ENCODE measurements around the gene PCBP2.
A peak's percentile ranks its signal among the peaks of the same experiment; 100 is the strongest.

GRCh38 chr12:53452159-53453077 is 516 bp downstream of the PCBP2 start:
- no peak for TF ChIP-seq ARNTL (CRISPR knock-in tag; IDR thresholded peaks at IDR 0.05; ENCODE audit: borderline replicate concordance, low read depth)
- TF ChIP-seq ISL1 (CRISPR knock-in tag; IDR thresholded peaks at IDR 0.05), result no peak
- no peak for TF ChIP-seq ZC3H10 (CRISPR knock-in tag; IDR thresholded peaks at IDR 0.05)
- TF ChIP-seq PATZ1 (CRISPR knock-in tag; IDR thresholded peaks at IDR 0.05; ENCODE audit: borderline replicate concordance), result peak; percentile 90; the same call in 1 of the 2 replicates
- TF ChIP-seq ZNF70 (CRISPR knock-in tag; IDR thresholded peaks at IDR 0.05), result no peak
- TF ChIP-seq ESRRG (CRISPR knock-in tag; IDR thresholded peaks at IDR 0.05), result no peak
- TF ChIP-seq CREB5 (CRISPR knock-in tag; IDR thresholded peaks at IDR 0.05; ENCODE audit: low read depth), result 0 out of 2 replicates have a peak, but pooled peaks have one; percentile 15
- no peak for TF ChIP-seq PPARA (CRISPR knock-in tag; IDR thresholded peaks at IDR 0.05; ENCODE audit: borderline replicate concordance)
- TF ChIP-seq POU6F1 (CRISPR knock-in tag; IDR thresholded peaks at IDR 0.05; ENCODE audit: borderline replicate concordance, low read depth), result no peak
- TF ChIP-seq ZFP3 (CRISPR knock-in tag; IDR thresholded peaks at IDR 0.05), result no peak
- TF ChIP-seq TCF4 (CRISPR knock-in tag; IDR thresholded peaks at IDR 0.05; ENCODE audit: borderline replicate concordance), result no peak
